GM21717 (cell line): ENCODE measurements around the gene PPP1R14B.

Source experiments
- ATAC-seq: cut with Tn5 transposase; IDR thresholded peaks from one replicate; pipeline ENCODE4 v1.9.1; 2021; ENCODE audit warnings: mild to moderate bottlenecking, moderate library complexity; ENCODE audit not compliant: unreplicated experiment

The PPP1R14B gene

GRCh38 chr11:64262271-64263002 lies 15.7 kb upstream of the PPP1R14B start:
- ATAC-seq = no peak

GRCh38 chr11:64261556-64262080 lies 14.9 kb upstream of the PPP1R14B start:
- ATAC-seq = no peak

GRCh38 chr11:64260147-64260708 lies 13.5 kb upstream of the PPP1R14B start:
- ATAC-seq = no peak

GRCh38 chr11:64259533-64260067 lies 12.9 kb upstream of the PPP1R14B start:
- ATAC-seq = no peak

- no peak for ATAC-seq
These were observed 12.3 kb upstream of the PPP1R14B start for GRCh38 chr11:64258946-64259532.

- ATAC-seq = no peak
These were observed 11.6 kb upstream of the PPP1R14B start for GRCh38 chr11:64258356-64258755.

- ATAC-seq = no peak
These were observed 9.6 kb upstream of the PPP1R14B start for GRCh38 chr11:64256300-64256699.

- ATAC-seq = no peak
These were observed 8.7 kb upstream of the PPP1R14B start for GRCh38 chr11:64255135-64256128.

- ATAC-seq = no peak
These were observed 7.6 kb upstream of the PPP1R14B start for GRCh38 chr11:64254326-64254725.

- no peak for ATAC-seq
These were observed 6.7 kb upstream of the PPP1R14B start for GRCh38 chr11:64253481-64253880.

GRCh38 chr11:64253043-64253442 lies 6.3 kb upstream of the PPP1R14B start:
- no peak for ATAC-seq

- no peak for ATAC-seq
These were observed 5.5 kb upstream of the PPP1R14B start for GRCh38 chr11:64252003-64252872.

- no peak for ATAC-seq
These were observed 4.9 kb upstream of the PPP1R14B start for GRCh38 chr11:64251753-64252002.

- no peak for ATAC-seq
These were observed 4.4 kb upstream of the PPP1R14B start, which contains the start of gene PLCB3 for GRCh38 chr11:64251016-64251752. Gene PLCB3, plus strand, starts transcription at chr11:64251530. Its CDS starts 120 bp downstream, at chr11:64251650.

GRCh38 chr11:64250415-64251015 lies 3.8 kb upstream of the PPP1R14B start:
- ATAC-seq = no peak

- no peak for ATAC-seq
These were observed 3.0 kb upstream of the PPP1R14B start for GRCh38 chr11:64249563-64250414.

- ATAC-seq = no peak
These were observed 2.3 kb upstream of the PPP1R14B start for GRCh38 chr11:64249038-64249437.

GRCh38 chr11:64248578-64248977 lies 1.8 kb upstream of the PPP1R14B start:
- ATAC-seq = no peak
